ENCODE data around the gene WBP1.
"Not testable (repeated sequence)": the region's sequence is repeated elsewhere in the genome, so short reads cannot be mapped to it uniquely, and the experiment has no call there.

DNA sequence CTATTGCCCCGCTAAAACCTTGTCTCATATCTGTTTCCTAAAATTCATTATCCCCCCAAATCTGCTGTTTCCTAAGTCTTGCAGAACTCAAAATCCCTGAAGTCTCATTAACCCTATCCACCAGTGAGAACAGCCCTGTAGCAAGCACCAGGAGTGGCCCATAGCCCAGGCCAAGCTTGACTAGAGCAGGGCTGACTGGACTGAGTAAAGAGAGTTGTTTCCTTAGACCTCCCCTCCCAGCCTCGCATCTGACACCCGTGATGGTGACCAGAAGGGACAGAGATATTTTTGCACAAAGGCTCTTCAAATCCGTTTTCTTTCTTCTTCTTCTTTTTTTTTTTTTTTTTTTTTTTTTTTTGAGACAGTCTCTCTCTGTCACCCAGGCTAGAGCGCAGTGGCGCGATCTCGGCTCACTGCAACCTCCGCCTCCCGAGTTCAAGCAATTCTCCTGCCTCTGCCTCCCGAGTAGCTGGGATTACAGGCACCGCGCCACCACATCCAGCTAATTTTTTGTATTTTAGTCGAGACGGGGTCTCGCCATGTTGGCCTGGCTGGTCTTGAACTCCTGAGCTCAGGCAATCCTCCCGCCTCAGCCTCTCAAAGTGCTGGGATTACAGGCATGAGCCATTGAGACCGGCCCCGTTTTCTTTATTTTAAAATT, 37.7 kb upstream of the WBP1 start:
- TF ChIP-seq CTCF (IDR thresholded peaks at IDR 0.05; ENCODE audit: low read length); EZH2 (IDR thresholded peaks at IDR 0.05; ENCODE audit: borderline replicate concordance, low read length): not testable (repeated sequence)

All from OCI-LY1 (cell line).